Measurements from ENCODE around the gene LY6G5C.

LY6G5C gene

DNA sequence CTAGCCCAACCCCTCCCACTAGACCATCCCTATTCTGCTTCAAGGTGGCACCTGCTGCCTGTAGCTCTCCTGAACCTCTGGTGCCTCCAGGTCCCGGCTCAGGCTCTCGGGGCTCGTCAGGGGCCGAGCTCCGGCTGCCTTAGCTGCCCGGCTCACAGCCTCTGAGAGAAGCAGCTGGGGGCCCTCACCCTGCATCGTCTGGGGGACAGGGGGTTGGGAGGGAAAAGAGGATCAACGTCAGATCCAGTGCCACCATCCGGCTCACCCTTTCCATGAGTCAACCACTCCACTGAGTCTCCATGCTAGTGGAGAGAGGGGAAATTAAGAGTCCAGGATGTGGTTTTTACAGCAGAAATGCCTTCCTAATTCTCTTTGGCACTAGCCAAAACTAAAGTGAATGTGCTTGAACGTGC, 41.4 kb downstream of the LY6G5C start:
- peak; percentile 87 for DNase-seq (ENCODE audit: low read depth)

DNA sequence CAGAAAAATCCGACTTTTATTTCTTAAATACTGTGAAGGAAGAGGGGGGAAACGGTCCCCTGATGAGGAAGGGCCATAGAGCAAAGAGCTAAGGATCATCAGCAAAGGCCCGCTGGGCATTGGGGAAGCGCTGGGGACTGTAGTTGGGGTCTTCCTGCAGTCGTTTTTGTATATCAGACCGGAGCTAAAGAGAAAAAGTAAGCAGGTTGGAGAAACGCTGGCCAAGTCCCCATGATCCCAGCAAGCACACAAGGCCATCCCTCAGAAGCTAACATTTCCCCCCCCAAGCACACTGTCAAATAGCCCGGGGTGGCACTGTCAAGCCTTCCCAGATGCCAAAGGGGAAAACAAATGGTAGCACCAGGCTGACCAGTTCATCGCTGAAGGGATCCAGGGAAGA, 41.8 kb downstream of the LY6G5C start:
- no peak for DNase-seq (ENCODE audit: low read depth)

DNA sequence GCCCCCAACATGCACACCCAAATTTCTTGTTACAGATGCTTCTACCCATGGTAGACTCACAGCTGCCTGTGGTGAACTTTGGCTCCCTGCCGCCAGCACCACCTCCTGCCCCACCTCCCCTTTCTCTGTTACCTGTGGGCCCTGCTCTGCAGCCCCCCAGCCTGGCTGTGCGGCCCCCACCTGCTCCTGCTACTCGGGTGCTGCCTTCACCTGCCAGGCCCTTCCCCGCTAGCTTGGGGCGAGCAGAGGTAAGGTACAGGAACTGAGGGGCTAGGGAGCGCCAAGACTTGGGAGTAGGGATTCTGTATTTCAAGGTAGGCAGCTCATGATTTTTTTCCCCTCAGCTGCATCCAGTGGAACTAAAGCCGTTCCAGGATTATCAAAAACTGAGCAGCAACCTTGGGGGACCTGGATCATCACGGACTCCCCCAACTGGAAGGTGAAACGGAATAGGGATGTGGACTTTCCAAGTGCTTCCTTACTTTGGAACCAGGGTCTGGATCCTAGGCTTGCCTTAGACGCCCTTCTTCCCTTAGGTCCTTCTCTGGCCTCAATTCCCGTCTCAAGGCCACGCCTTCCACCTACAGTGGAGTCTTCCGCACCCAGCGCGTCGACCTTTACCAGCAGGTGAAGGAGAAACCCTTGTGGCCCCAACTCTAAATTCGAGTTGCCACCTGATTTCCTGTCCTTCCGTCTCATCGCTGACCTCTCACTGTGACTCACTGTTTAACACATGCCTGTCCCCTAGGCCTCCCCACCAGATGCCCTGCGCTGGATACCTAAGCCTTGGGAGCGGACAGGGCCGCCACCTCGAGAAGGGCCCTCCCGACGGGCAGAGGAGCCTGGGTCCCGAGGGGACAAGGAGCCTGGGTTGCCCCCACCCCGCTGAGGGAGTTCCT, 43.9 kb downstream of the LY6G5C start:
- no peak for DNase-seq (ENCODE audit: low read depth)

DNA sequence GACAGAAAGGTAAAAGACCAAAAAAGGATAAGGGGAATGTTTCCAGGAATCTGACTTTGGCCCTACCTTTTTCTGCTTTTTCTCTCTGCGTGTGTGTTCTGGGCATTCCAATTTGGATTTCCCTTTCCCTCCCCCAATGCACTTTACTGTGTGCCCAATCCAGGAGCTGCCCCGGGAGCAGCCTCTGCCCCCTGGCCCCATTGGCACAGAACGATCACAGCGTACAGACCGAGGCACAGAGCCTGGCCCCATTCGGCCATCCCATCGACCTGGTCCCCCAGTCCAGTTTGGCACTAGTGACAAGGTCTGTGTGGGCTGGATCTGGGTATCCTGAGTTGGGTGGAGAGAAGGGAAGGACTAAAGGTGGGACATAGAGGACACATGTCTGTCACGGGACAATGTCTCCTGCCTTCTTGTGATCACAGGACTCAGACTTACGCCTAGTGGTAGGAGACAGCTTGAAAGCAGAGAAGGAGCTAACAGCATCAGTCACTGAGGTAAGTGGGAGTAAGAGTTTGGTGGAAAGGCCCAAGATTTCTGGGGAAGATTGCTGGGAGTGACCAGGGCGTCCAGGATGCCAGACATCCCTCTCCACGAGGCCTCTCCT, 45.8 kb downstream of the LY6G5C start:
- no peak for DNase-seq (ENCODE audit: low read depth)

DNA sequence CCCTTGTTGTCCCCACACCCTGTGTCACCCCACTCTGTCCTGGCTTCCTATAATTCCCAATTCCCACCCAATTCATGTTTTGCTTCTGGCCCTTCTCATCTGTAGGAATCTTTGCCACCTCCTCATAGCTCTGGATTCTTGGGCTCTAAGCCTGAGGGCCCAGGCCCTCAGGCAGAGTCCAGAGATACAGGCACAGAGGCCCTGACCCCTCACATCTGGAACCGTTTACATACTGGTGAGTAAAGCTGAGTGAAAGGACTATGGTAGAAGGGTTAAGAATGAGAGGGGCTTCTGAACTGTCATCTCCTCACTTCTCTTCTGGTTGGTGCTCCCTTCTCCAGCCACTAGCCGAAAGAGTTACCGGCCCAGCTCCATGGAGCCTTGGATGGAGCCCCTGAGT, 46.7 kb downstream of the LY6G5C start:
- peak; percentile 50 for DNase-seq (ENCODE audit: low read depth)

DNA sequence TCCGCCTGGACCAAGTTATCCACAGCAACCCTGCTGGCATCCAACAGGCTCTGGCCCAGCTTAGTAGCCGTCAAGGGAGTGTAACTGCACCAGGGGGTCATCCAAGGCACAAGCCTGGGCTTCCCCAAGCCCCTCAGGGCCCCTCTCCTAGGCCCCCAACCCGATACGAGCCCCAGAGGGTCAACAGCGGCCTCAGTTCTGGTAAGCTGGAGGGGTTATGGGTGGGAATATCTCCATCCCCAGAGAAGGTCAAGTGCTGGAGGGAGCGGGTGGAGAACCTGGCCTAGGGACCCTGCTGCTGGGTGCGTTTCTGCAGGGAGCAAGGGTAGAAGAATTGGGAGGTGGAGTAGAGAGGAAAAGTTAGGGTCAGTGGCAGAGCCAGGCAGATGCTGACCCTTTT, 47.4 kb downstream of the LY6G5C start:
- DNase-seq (ENCODE audit: low read depth), result no peak

DNA sequence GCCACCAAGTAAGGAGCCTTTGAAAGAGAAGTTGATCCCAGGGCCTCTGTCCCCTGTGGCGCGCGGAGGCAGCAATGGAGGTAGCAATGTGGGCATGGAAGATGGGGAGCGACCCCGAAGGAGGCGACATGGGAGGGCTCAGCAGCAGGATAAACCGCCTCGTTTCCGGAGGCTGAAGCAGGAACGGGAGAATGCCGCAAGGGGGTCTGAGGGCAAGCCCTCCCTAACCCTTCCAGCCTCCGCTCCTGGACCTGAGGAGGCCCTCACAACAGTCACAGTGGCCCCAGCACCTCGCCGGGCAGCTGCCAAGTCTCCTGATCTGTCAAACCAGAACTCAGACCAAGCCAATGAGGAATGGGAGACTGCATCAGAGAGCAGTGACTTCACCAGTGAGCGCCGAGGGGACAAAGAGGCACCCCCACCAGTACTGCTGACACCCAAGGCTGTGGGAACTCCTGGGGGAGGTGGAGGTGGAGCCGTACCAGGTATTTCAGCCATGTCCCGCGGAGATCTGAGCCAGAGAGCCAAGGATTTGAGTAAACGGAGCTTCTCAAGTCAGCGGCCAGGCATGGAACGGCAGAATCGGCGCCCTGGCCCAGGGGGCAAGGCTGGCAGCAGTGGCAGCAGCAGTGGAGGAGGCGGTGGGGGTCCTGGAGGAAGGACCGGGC, 48.5 kb downstream of the LY6G5C start:
- DNase-seq (ENCODE audit: low read depth), result no peak

DNA sequence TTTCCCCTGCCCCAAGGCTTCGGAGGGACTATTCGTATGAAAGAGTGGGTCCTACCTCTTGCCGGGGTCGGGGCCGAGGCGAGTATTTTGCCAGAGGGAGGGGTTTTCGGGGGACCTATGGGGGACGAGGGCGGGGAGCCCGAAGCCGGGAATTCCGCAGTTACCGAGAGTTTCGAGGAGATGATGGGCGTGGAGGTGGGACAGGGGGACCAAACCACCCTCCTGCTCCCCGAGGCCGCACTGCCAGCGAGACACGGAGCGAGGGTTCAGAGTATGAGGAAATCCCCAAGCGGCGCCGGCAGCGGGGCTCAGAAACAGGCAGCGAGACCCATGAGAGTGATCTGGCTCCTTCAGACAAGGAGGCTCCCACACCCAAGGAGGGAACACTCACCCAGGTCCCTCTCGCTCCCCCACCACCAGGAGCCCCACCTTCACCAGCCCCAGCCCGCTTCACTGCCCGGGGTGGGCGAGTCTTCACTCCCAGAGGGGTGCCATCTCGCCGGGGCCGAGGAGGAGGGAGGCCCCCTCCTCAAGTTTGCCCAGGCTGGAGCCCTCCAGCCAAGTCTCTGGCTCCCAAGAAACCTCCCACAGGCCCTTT, 49.1 kb downstream of the LY6G5C start:
- no peak for DNase-seq (ENCODE audit: low read depth)

DNA sequence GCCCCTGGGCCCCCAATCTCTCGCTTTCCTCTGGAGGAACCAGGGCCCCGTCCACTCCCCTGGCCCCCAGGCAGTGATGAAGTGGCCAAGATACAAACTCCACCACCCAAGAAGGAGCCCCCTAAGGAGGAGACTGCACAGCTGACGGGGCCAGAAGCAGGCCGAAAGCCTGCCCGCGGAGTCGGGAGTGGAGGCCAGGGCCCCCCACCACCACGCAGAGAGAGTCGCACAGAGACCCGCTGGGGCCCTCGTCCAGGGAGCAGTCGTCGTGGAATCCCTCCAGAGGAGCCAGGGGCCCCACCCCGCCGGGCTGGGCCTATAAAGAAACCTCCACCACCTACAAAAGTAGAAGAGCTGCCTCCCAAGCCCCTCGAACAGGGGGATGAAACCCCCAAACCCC, 49.7 kb downstream of the LY6G5C start:
- no peak for DNase-seq (ENCODE audit: low read depth)

DNA sequence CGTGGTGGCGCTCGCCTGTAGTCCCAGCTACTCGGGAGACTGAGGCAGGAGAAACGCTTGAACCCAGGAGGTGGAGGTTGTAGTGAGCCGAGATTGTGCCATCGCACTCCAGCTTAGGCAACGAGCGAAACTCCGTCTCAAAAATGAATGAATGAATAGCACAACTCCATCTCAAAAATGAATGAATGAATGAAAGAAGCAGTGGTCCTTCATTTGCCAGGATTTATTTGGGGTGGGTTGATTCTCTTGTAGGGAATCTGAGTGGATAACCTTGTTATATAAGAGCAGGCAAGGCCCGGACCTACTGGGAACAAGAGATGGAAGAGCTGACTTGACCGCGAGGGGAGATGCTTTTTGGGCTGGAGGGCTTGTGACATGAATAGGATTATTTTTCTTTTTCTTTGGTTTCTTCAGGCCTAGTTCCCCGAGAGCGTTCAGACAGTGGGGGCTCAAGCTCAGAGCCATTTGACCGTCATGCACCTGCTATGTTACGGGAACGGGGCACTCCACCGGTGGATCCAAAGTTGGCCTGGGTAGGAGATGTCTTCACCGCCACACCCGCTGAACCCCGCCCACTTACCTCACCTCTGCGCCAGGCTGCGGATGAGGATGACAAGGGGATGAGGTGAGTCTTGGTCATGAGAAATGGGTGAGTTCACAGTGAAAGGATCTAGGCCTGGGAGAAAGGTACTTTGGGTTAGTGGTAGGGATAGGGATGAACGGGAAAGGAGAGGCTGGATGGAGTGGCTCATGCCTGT, 50.5 kb downstream of the LY6G5C start:
- DNase-seq (ENCODE audit: low read depth), result no peak

DNA sequence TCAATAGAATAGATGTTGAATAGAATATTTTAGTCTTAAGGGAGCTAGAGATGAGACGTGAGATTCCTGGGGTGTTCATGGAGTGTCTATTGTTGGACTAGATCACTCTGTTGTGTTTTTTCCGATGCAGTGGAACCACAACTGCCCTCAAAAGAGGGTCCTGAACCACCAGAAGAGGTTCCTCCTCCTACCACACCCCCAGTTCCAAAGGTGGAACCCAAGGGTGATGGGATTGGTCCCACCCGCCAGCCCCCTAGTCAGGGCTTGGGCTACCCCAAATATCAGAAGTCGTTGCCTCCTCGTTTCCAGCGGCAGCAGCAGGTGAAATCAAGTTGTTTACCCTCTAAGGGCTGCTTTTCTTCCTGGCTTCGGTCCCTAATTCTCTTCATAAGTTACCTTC, 51.9 kb downstream of the LY6G5C start:
- no peak for DNase-seq (ENCODE audit: low read depth)

DNA sequence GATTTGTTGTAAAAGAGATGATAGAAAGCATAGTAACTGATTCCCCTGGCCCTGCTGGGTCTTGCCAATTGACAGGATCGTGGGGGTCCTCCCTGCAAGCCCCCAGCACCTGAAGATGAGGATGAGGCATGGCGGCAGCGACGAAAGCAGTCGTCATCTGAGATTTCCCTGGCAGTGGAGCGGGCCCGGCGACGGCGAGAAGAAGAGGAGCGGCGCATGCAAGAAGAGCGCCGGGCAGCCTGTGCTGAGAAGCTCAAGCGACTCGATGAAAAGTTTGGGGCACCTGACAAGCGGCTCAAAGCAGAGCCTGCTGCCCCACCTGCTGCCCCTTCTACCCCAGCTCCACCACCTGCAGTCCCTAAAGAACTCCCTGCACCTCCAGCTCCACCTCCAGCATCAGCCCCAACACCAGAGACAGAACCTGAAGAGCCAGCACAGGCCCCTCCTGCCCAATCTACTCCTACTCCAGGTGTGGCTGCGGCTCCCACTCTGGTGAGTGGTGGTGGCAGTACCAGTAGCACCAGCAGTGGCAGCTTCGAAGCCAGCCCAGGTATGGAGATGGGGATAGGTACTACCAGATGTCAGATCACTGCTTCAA, 53.1 kb downstream of the LY6G5C start:
- no peak for DNase-seq (ENCODE audit: low read depth)

DNA sequence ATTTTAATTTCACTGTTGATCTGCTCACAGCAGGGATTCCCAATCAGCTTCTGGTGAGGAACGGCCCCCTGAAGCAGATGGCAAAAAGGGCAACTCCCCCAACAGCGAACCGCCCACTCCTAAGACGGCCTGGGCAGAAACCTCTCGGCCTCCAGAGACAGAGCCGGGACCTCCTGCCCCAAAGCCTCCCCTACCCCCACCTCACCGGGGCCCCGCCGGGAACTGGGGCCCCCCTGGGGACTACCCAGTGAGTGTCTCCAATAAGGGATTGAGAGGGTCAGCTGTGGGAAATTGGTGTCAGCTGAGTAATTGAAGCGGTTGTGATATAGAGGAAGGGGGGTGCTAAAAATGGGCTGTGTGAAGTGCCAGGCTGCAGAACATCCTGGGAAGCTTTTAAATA, 53.9 kb downstream of the LY6G5C start:
- no peak for DNase-seq (ENCODE audit: low read depth)
